BJ (cell line): ENCODE measurements around the gene NT5DC1. TPM values are rescaled to one million over a fixed set of nuclear protein-coding genes. Genes with fewer than 3 reads are reported as not detected.

Experiments
- CTCF ChIA-PET: fragments of 350-600 bp; formaldehyde crosslinking; extraction: SDS; loops from one replicate; lab custom pipeline; 2021; ENCODE audit warnings: antibody characterized with exemption, inconsistent platforms; lab: Yijun Ruan, JAX
- POLR2A ChIA-PET: fragments of 300-600 bp; sonication (Branson Sonifier 250); formaldehyde crosslinking; extraction: SDS; loops from one replicate; lab custom pipeline; 2021; ENCODE audit warnings: antibody characterized with exemption; lab: Charles Lee
- DNase-seq: peaks from one replicate; pipeline ENCODE4 v3.0.0-alpha.2; 2011; ENCODE audit warnings: low read depth
- H3K27me3 ChIP-seq: 2 replicates; pipeline ENCODE4 v1.6.0; 2011; ENCODE audit warnings: low read length; ENCODE audit not compliant: control insufficient read depth, insufficient read depth
- H3K36me3 ChIP-seq: 2 replicates; pipeline ENCODE4 v1.5.1; 2011; ENCODE audit warnings: low read length; ENCODE audit not compliant: control insufficient read depth, insufficient read depth
- H3K4me3 ChIP-seq: 2 replicates; pipeline ENCODE4 v1.5.1; 2011; ENCODE audit warnings: low read depth, mild to moderate bottlenecking, control low read depth, low read length
- CTCF ChIP-seq: IDR thresholded peaks from 2 replicates; pipeline ENCODE4 v1.5.1; 2011; ENCODE audit warnings: low read depth, mild to moderate bottlenecking, control low read depth, inconsistent platforms, low read length, moderate library complexity; ENCODE audit not compliant: insufficient read depth
- polyA plus RNA-seq: library from polyadenylated mRNA; depleted of rRNA; stranded (reverse); fragments of >200 nt; gene quantifications from 2 replicates; pipeline ENCODE4 v1.2.3, GENCODE V29; 2011; rRNA removed

Gene NT5DC1
- polyA plus RNA-seq, 1 experiment = 12.3 TPM

- CTCF ChIA-PET = interaction anchor here (1.5 kb wide), 1 partner anchor 69 kb away, joined by 3 read pairs; no protein-coding TSS in a partner anchor
Observed at GRCh38 chr6:116292553-116292952, 191.9 kb downstream of the NT5DC1 start.

GRCh38 chr6:116298273-116298672 is 197.6 kb downstream of the NT5DC1 start:
- POLR2A ChIA-PET = no interaction called here
- DNase-seq = no peak
- Histone ChIP-seq H3K27me3 (no peaks in the 10 kb centered on the region), H3K4me3 (no peak overlapping the region), H3K36me3 (no peaks in the 10 kb centered on the region)
- no peak for TF ChIP-seq CTCF
- CTCF ChIA-PET = interaction anchor here (1.3 to 1.4 kb wide), 2 partner anchors 10 to 30 kb away, joined by 3 to 5 read pairs; no protein-coding TSS in a partner anchor

More at GRCh38 chr6:116292553-116292952, 191.9 kb downstream of the NT5DC1 start:
- POLR2A ChIA-PET = interaction anchor here (0.6 kb wide), 1 partner anchor 15 kb away, joined by 20 read pairs; no protein-coding TSS in a partner anchor
- H3K4me3 ChIP-seq = no peak overlapping the region
- H3K36me3 ChIP-seq = no peaks in the 10 kb centered on the region
- H3K27me3 ChIP-seq = no peaks in the 10 kb centered on the region
- no peak for DNase-seq
- TF ChIP-seq CTCF = no peak

GRCh38 chr6:116298973-116299372 is 198.3 kb downstream of the NT5DC1 start:
- POLR2A ChIA-PET = no interaction called here
- no peaks in the 10 kb centered on the region for H3K36me3 ChIP-seq
- CTCF ChIA-PET = interaction anchor here (1.4 kb wide), 1 partner anchor 11 kb away, joined by 5 read pairs; no protein-coding TSS in a partner anchor
- DNase-seq = no peak
- TF ChIP-seq CTCF = no peak
- no peak overlapping the region for H3K4me3 ChIP-seq
- H3K27me3 ChIP-seq = no peaks in the 10 kb centered on the region

Other genes starting within 250 kb of the NT5DC1 start
- 0.02 and 0.04 TPM in 2 replicates for gene FRK, start 40.0 kb upstream of the NT5DC1 start, polyA plus RNA-seq
- 0.11 and 0.15 TPM in 2 replicates for gene COL10A1, start 25.3 kb downstream of the NT5DC1 start, polyA plus RNA-seq
- 33.7 and 34.2 TPM in 2 replicates for gene TSPYL4, start 153.2 kb downstream of the NT5DC1 start, polyA plus RNA-seq
- gene TSPYL1, start 179.1 kb downstream of the NT5DC1 start, polyA plus RNA-seq = 31.9 and 43.1 TPM in 2 replicates